Measurements from ENCODE around the gene ADAMTS12. TPM values are rescaled to one million over a fixed set of nuclear protein-coding genes. Genes with fewer than 3 reads are reported as not detected.
A peak's percentile ranks its signal among the peaks of the same experiment; 100 is the strongest.

Gene ADAMTS12
- polyA plus RNA-seq, 3 donors = not detected

DNA sequence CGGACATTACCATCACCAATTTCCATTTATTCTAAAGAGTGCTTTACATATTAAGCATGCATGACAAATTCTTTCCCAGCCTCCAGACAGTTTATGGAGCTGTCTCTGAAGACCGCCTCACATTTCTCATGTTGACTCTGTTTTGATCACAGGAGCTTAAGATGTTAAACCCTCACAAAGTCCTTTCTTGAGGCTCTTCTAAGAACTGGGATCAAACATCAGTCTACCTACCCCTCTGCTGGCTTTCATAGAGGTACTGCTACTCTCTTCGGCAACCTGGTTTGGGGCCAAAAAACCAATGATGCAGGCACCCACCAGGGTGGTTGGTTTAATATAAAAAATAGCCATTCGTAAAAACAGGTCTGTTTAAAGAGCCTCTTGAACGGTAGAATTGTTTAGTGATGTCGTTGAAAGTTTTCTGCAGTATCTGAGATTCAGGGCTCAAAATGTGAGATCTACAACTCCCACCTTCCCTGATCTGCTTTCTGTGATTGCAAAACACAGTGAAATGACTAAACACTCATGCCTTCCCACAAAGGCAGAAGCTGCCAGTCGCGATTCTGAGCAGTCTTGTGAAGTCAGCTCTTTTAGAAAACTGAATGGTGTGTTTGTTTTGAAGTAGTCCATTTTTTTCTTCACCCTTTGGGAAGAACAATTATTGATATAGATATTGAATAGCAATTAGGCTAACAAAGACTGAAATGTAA is 47.9 kb upstream of the ADAMTS12 start:
- 79% methylated on average over 3 of the region's 8 CpGs for WGBS (ENCODE audit: insufficient coverage)
- H3K27ac Mint-ChIP-seq = no peak overlapping the region
- TF ChIP-seq, protein P1, sequence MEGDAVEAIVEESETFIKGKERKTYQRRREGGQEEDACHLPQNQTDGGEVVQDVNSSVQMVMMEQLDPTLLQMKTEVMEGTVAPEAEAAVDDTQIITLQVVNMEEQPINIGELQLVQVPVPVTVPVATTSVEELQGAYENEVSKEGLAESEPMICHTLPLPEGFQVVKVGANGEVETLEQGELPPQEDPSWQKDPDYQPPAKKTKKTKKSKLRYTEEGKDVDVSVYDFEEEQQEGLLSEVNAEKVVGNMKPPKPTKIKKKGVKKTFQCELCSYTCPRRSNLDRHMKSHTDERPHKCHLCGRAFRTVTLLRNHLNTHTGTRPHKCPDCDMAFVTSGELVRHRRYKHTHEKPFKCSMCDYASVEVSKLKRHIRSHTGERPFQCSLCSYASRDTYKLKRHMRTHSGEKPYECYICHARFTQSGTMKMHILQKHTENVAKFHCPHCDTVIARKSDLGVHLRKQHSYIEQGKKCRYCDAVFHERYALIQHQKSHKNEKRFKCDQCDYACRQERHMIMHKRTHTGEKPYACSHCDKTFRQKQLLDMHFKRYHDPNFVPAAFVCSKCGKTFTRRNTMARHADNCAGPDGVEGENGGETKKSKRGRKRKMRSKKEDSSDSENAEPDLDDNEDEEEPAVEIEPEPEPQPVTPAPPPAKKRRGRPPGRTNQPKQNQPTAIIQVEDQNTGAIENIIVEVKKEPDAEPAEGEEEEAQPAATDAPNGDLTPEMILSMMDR (IDR thresholded peaks at IDR 0.05) = no peak
- no peaks in the 10 kb centered on the region for H3K4me1 ChIP-seq (ENCODE audit: control insufficient read depth in 1 of 2, insufficient read depth in 2 of 2, low read length in 2 of 2)
- no peak overlapping the region for H3K4me3 Mint-ChIP-seq
- H3K27me3 Mint-ChIP-seq (ENCODE audit: low read depth in 3 of 3) = peaks cover 47 to 64% (median 53%) of the 10 kb centered on the region in 3 donors
- H3K4me3 ChIP-seq (replicated peaks in 1 of 3; ENCODE audit: low read depth in 2 of 3, low read length in 3 of 3) = no peak overlapping the region
- no peak for DNase-seq
- H4K20me1 ChIP-seq (ENCODE audit: insufficient read depth, low read length) = no peaks in the 10 kb centered on the region
- H3K9me3 Mint-ChIP-seq = peaks cover 0 to 26% (median 9%) of the 10 kb centered on the region in 7 donors
- H3K27me3 ChIP-seq (ENCODE audit: control insufficient read depth in 2 of 2, insufficient read depth in 2 of 2, low read length in 2 of 2) = peaks cover 18 to 56% of the 10 kb centered on the region in 2 donors
- H3K36me3 ChIP-seq (replicated peaks in 1 of 2; ENCODE audit: control insufficient read depth in 1 of 2, insufficient read depth in 2 of 2, low read length in 2 of 2) = no peaks in the 10 kb centered on the region
- no peaks in the 10 kb centered on the region for H3K36me3 Mint-ChIP-seq
- H3K9ac ChIP-seq (ENCODE audit: insufficient read depth, low read length, poor library complexity, severe bottlenecking) = no peak overlapping the region
- peaks cover 5% of the 10 kb centered on the region for H3K4me1 Mint-ChIP-seq
- no peak overlapping the region for H3K4me2 ChIP-seq (replicated peaks; ENCODE audit: extremely low read depth, low read length, poor library complexity, severe bottlenecking)
- H3K79me2 ChIP-seq (ENCODE audit: insufficient read depth, low read length) = no peaks in the 10 kb centered on the region
- no peak overlapping the region for H2AFZ ChIP-seq (ENCODE audit: insufficient read depth, low read depth, low read length, poor library complexity, severe bottlenecking)
- H3K9me3 ChIP-seq (replicated peaks in 1 of 2; ENCODE audit: control insufficient read depth in 1 of 2, insufficient read depth in 1 of 2, low read length in 2 of 2) = no peaks in the 10 kb centered on the region
- no peak overlapping the region for H3K27ac ChIP-seq (ENCODE audit: low read depth in 1 of 2, low read length in 2 of 2)
- intact Hi-C loops (cut with micrococcal nuclease) = loop anchor here in 1 of 2 donors (5.0 kb wide), 1 partner anchor 502 kb away; no protein-coding TSS in a partner anchor

DNA sequence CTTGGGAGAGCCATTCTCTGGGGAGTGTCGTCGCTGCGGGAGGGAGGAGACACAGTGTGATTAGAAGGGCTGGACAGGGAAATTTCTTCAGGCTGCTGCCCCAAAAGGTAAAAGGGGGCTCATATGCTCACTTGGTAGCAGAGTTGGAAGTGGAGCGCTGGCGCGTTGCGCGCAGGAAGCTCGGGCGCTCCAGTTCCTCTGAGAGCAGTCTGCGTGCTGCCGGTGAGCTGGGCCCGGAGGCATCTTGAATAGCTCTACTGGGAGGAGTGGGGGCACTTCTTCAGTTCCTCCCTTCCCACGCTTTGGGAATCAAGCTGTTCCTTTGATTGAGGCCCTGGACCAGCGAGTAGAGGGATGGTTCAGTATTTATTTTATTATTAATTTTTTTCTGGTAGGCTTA is 47.1 kb upstream of the ADAMTS12 start:
- peaks cover 47 to 66% (median 56%) of the 10 kb centered on the region in 3 donors for H3K27me3 Mint-ChIP-seq (ENCODE audit: low read depth in 3 of 3)
- Histone ChIP-seq H3K79me2 (ENCODE audit: insufficient read depth, low read length) (no peaks in the 10 kb centered on the region), H4K20me1 (ENCODE audit: insufficient read depth, low read length) (no peaks in the 10 kb centered on the region), H3K9me3 (replicated peaks in 1 of 2; ENCODE audit: control insufficient read depth in 1 of 2, insufficient read depth in 1 of 2, low read length in 2 of 2) (no peaks in the 10 kb centered on the region), H3K36me3 (replicated peaks in 1 of 2; ENCODE audit: control insufficient read depth in 1 of 2, insufficient read depth in 2 of 2, low read length in 2 of 2) (no peaks in the 10 kb centered on the region), H3K9ac (ENCODE audit: insufficient read depth, low read length, poor library complexity, severe bottlenecking) (no peak overlapping the region), H3K4me1 (ENCODE audit: control insufficient read depth in 1 of 2, insufficient read depth in 2 of 2, low read length in 2 of 2) (no peaks in the 10 kb centered on the region), H3K4me3 (replicated peaks in 1 of 3; ENCODE audit: low read depth in 2 of 3, low read length in 3 of 3) (no peak overlapping the region), H3K4me2 (replicated peaks; ENCODE audit: extremely low read depth, low read length, poor library complexity, severe bottlenecking) (no peak overlapping the region), H2AFZ (ENCODE audit: insufficient read depth, low read depth, low read length, poor library complexity, severe bottlenecking) (no peak overlapping the region), H3K27ac (ENCODE audit: low read depth in 1 of 2, low read length in 2 of 2) (no peak overlapping the region), H3K27me3 (ENCODE audit: control insufficient read depth in 2 of 2, insufficient read depth in 2 of 2, low read length in 2 of 2) (peaks cover 18 to 56% of the 10 kb centered on the region in 2 donors)
- intact Hi-C loops (cut with micrococcal nuclease) = loop anchor here in 1 of 2 donors (5.0 kb wide), 1 partner anchor 502 kb away; no protein-coding TSS in a partner anchor
- H3K36me3 Mint-ChIP-seq = no peaks in the 10 kb centered on the region
- no peak overlapping the region for H3K27ac Mint-ChIP-seq
- 33% methylated on average over 13 of the region's 15 CpGs for WGBS (ENCODE audit: insufficient coverage)
- peak overlapping the region in 1 of 2 donors; percentile 77 for H3K4me3 Mint-ChIP-seq
- DNase-seq = no peak
- peaks cover 0 to 26% (median 9%) of the 10 kb centered on the region in 7 donors for H3K9me3 Mint-ChIP-seq
- peaks cover 5% of the 10 kb centered on the region for H3K4me1 Mint-ChIP-seq
- TF ChIP-seq, protein P1 (IDR thresholded peaks at IDR 0.05) = no peak

Data from CD14-positive monocyte (primary cell).